ENCODE measurements around the gene TAGLN2.
"Not testable (repeated sequence)": the region's sequence is repeated elsewhere in the genome, so short reads cannot be mapped to it uniquely, and the experiment has no call there.

The TAGLN2 gene

DNA sequence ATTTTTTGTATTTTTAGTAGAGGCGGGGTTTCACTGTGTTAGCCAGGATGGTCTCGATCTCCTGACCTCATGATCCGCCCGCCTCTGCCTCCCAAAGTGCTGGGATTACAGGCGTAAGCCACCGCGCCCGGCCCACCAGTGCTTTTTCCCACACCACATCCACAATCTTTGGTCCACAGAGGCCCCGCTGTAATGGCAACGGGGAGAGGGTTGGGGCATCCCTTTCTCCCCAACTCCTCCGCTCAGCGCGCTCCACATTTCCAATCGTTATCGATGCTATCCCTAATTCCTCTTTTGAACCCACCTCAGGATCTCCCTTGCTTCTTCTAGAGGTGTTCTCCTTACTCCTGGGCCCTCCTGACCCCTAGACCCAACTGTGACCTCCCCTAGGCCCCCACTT is 25.7 kb downstream of the TAGLN2 start:
- not testable (repeated sequence) for DNase-seq (ENCODE audit: low spot score)

GRCh38 chr1:159898527-159898926 is 26.8 kb downstream of the TAGLN2 start:
- DNase-seq (ENCODE audit: low spot score), result no peak

DNA sequence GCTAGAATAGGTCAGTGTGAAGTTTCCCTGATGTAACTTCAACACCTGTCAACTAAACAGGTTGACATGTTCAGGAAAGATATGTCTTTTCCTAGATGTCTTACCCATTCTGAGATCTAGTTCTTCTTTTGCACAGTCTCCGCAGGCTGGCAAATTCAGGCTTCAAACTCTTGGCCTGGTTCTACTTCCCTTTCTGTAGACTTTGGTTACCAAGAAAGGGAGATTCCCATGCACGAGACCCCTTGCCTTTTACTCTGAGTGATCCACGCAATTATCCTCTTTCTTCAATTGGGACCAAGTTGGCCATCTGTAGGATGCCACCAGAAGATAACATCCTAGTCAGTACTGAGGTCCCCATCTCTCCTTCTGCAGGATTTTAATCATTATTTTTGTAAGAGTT is 27.3 kb downstream of the TAGLN2 start:
- DNase-seq (ENCODE audit: low spot score), result no peak

GRCh38 chr1:159896546-159896930 is 28.8 kb downstream of the TAGLN2 start:
- no peak for DNase-seq (ENCODE audit: low spot score)

- DNase-seq (ENCODE audit: low spot score), result no peak
Observed at GRCh38 chr1:159895836-159896545, 29.3 kb downstream of the TAGLN2 start.

- no peak for DNase-seq (ENCODE audit: low spot score)
Observed at GRCh38 chr1:159895286-159895685, 30.0 kb downstream of the TAGLN2 start.

DNA sequence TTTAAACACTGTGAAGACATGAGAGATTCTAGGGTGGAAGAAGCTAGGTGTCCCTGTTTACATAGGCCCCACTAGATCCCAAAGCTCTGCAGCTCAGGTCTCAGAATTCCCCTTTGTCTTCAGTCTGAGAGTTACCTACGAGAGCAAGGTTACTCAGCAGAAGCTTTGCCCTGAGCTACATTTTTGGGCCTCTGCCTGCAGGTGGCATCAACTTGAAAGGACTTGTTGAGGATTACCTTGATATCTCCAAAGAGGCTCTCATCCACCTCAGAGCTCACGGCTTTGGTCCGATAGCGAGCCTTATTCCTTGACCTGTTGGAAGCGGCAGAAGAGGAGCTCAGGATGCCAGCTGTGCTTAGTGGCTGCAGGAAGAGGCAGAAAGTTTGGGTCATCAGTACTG is 32.4 kb downstream of the TAGLN2 start:
- DNase-seq (ENCODE audit: low spot score), result no peak

GRCh38 chr1:159891275-159892157 is 33.8 kb downstream of the TAGLN2 start:
- DNase-seq (ENCODE audit: low spot score), result no peak

DNA sequence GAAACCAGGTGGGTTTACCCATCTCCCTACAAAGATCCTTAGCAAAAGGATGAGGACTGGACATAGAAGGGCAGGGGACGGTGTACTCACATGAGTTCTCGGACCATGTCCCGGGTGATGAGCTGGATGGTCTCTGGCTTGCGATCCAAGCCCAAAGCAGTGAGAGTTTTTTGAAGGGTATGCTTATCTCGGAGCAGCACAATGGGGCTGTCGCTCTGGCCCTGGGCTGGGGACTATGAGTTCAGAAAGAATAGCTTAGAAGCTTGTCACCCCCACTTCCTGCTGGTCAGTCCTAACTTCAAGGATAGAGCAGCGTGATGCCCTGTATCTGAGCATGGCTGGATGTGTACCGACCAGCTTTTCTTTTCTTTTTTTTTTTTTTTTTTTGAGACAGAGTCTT is 34.9 kb downstream of the TAGLN2 start:
- DNase-seq (ENCODE audit: low spot score), result no peak

DNA sequence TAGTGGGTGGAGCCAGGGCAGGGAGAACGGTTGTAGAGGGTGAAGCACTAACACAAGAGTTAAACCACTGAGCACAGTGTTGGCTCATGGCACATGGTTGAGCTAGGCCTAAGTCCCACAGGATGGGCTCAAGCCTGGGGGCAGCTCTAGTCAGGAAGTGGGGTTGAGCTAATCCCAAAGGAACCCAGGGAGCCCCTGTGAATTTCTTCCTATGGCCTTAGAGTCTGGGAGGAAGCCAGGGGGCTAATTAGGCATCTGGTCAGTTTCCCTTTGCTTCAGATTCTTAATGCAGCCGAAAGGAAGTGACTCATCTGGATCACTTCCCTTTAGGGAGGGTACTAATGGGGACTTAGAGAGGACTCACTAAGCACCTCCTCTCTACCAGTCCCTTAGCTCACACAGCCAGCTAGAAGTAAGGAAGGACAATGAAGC is 35.5 kb downstream of the TAGLN2 start:
- no peak for DNase-seq (ENCODE audit: low spot score)

DNA sequence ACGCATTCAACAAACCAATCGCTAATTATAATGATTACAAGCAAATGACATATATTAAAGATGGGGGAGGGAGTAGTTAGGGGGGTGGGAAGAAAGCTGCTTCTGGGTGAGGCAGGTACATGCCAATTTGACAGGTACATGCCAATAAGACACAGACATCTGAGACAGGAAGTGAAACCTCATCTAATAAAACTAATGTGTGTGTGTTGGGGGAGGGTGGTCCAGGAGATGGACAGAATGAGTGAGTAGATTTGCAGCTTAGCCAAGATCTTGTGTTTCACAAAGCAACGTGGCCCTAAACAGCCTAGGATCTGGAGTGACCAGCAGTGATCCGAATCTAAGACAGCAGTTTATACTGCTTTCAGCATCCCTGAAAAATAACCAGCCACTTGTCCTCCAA is 36.1 kb downstream of the TAGLN2 start:
- no peak for DNase-seq (ENCODE audit: low spot score)

DNA sequence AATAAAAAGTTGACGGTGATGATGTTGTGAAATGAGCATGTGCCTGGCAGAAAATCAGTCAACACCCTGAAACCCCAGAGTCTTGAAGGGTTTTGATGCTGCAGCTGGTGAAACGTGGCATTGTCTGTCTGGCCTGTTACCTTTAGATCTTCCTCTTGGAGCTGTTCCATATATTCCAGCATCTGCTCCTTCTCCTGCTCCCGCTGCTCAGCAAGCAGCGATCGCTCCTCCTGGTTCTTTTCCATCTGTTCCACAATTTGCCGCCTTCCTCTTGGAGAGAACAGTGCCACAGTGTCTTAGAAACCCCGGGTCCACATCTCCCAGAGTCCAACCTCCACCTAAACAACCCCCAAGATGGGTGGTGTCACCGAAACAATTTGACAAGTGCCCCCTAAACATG is 41.0 kb downstream of the TAGLN2 start:
- DNase-seq (ENCODE audit: low spot score), result no peak

GRCh38 chr1:159883134-159883533 is 42.2 kb downstream of the TAGLN2 start:
- DNase-seq (ENCODE audit: low spot score), result no peak

- no peak for DNase-seq (ENCODE audit: low spot score)
Observed at GRCh38 chr1:159882527-159882862, 42.8 kb downstream of the TAGLN2 start.

DNA sequence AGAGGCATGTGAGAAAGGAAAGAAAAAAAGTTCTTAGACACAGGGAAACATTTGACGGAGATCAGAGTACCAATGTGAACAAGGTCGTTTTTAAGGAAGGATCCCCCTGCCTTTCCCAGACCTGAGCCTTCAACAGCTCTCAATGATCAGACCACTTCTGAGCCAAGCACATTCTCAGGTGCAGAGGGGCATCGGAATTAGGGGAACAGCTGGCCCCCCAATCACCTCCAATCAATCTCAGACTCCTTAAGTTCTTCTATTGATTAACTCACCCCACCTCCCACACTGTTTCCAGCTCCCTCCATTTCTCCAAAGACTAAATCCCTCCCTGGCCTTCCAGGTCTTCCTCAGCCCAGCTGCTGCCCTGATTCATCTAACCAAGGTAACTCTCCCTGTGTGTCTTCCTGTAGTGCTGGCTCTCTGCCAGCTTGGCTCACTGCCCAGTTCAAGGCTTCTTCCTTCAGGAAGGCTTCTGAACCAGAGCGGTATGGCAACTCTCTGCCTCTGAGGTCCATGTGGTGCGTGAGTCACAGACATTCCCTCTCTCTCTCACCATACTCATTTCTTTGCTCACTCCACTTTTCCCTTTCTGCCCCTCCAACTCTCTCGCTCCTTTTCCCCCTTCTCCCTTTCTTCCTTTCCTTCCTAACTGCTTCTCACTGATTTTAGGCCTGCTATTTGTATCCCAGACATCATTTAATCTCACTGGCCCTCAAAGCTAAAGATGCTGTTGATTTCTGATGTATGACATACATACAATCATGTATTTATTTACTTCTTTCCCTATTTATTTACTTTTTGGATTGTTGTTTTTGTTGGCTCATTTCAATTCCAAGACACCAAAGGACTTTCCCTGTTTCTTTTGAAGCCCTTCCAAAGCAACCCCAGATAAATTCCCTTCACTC is 43.4 kb downstream of the TAGLN2 start:
- DNase-seq (ENCODE audit: low spot score), result no peak

- DNase-seq (ENCODE audit: low spot score), result no peak
Observed at GRCh38 chr1:159880430-159880829, 44.9 kb downstream of the TAGLN2 start.

- DNase-seq (ENCODE audit: low spot score), result no peak
Observed at GRCh38 chr1:159879977-159880376, 45.3 kb downstream of the TAGLN2 start.

GRCh38 chr1:159879136-159879535 is 46.2 kb downstream of the TAGLN2 start:
- no peak for DNase-seq (ENCODE audit: low spot score)

- DNase-seq (ENCODE audit: low spot score), result no peak
Observed at GRCh38 chr1:159877695-159878444, 47.4 kb downstream of the TAGLN2 start.

- DNase-seq (ENCODE audit: low spot score), result no peak
Observed at GRCh38 chr1:159873530-159874143, 51.7 kb downstream of the TAGLN2 start.

- DNase-seq (ENCODE audit: low spot score), result no peak
Observed at GRCh38 chr1:159872891-159873290, 52.4 kb downstream of the TAGLN2 start.

Data from HuH-7 (cell line).